Neuronal stem cell (in vitro differentiated cells): ENCODE measurements around the gene CTNNA3.
"Not testable (repeated sequence)": the region's sequence is repeated elsewhere in the genome, so short reads cannot be mapped to it uniquely, and the experiment has no call there.

Experiments used
- DNase-seq: peaks from one replicate; pipeline ENCODE4 v3.0.0-alpha.2; 2013; ENCODE audit warnings: low spot score
- H2AFZ ChIP-seq: one replicate; pipeline ENCODE4 v1.6.1; 2013; ENCODE audit warnings: mild to moderate bottlenecking, low read length, inconsistent platforms
- H2AK5ac ChIP-seq: 2 replicates; pipeline ENCODE4 v1.6.1; 2013; ENCODE audit warnings: low read depth, mild to moderate bottlenecking, inconsistent platforms, low read length, moderate library complexity, mixed read lengths
- H2BK120ac ChIP-seq: 2 replicates; pipeline ENCODE4 v1.6.1; 2013; ENCODE audit warnings: low read depth, mild to moderate bottlenecking, inconsistent platforms, low read length, moderate library complexity, mixed read lengths
- H2BK12ac ChIP-seq: one replicate; pipeline ENCODE4 v1.6.1; 2013; ENCODE audit warnings: low read length, inconsistent platforms
- H2BK15ac ChIP-seq: 2 replicates; pipeline ENCODE4 v1.6.1; 2013; ENCODE audit warnings: mild to moderate bottlenecking, low read length, inconsistent platforms, mixed read lengths
- H2BK5ac ChIP-seq: one replicate; pipeline ENCODE4 v1.6.1; 2013; ENCODE audit warnings: inconsistent platforms, mild to moderate bottlenecking, low read length, moderate library complexity
- H3K14ac ChIP-seq: one replicate; pipeline ENCODE4 v1.6.1; 2013; ENCODE audit warnings: low read length, inconsistent platforms
- H3K18ac ChIP-seq: 2 replicates; pipeline ENCODE4 v1.6.1; 2013; ENCODE audit warnings: low read length, inconsistent platforms
- H3K23ac ChIP-seq: 2 replicates; pipeline ENCODE4 v1.6.1; 2013; ENCODE audit warnings: low read depth, mild to moderate bottlenecking, mixed read lengths, low read length, inconsistent platforms; ENCODE audit not compliant: poor library complexity
- H3K27ac ChIP-seq: replicated peaks from 3 replicates; pipeline ENCODE4 v1.5.1; 2013; ENCODE audit warnings: low read length, inconsistent platforms
- H3K27me3 ChIP-seq, 3 experiments: 2 replicates each; pipeline ENCODE4 v1.6.1; 2013; ENCODE audit warnings: low read length in 3 of 3, mild to moderate bottlenecking in 2 of 3, inconsistent platforms in 1 of 3, low read depth in 1 of 3, mixed read lengths in 1 of 3, moderate library complexity in 1 of 3; ENCODE audit not compliant: control insufficient read depth in 3 of 3, insufficient read depth in 3 of 3
- H3K36me3 ChIP-seq, 2 donors: replicated peaks in 1 of 2; 2 replicates each; pipeline ENCODE4 v1.6.1; 2013; ENCODE audit warnings: low read length in 2 of 2; ENCODE audit not compliant: control insufficient read depth in 2 of 2, insufficient read depth in 2 of 2
- H3K4ac ChIP-seq: 2 replicates; pipeline ENCODE4 v1.6.1; 2013; ENCODE audit warnings: inconsistent platforms, mild to moderate bottlenecking, low read length, moderate library complexity
- H3K4me1 ChIP-seq, 2 donors: 1 replicate in 1 of 2; 2 replicates in 1 of 2; pipeline ENCODE4 v1.6.1; 2013; ENCODE audit warnings: low read length in 2 of 2, low read depth in 1 of 2; ENCODE audit not compliant: control insufficient read depth in 2 of 2, insufficient read depth in 1 of 2
- H3K4me2 ChIP-seq: one replicate; pipeline ENCODE4 v1.6.1; 2013; ENCODE audit warnings: mild to moderate bottlenecking, low read length, inconsistent platforms; ENCODE audit not compliant: insufficient read depth, poor library complexity, severe bottlenecking
- H3K4me3 ChIP-seq, 2 donors: 2 replicates each; pipeline ENCODE4 v1.5.1; 2013; ENCODE audit warnings: low read length in 2 of 2, mild to moderate bottlenecking in 2 of 2, inconsistent platforms in 1 of 2, moderate library complexity in 1 of 2
- H3K79me1 ChIP-seq: one replicate; pipeline ENCODE4 v1.6.1; 2013; ENCODE audit warnings: low read depth, mild to moderate bottlenecking, inconsistent platforms, low read length, moderate library complexity
- H3K9ac ChIP-seq: one replicate; pipeline ENCODE4 v1.6.1; 2013; ENCODE audit warnings: mild to moderate bottlenecking, low read depth, low read length, inconsistent platforms; ENCODE audit not compliant: poor library complexity
- H3K9me3 ChIP-seq, 2 donors: replicated peaks in 1 of 2; 2 replicates each; pipeline versions ENCODE3 to v1.6.1; 2013; ENCODE audit warnings: low read length in 2 of 2, mild to moderate bottlenecking in 2 of 2, inconsistent platforms in 1 of 2, low read depth in 1 of 2, mixed read lengths in 1 of 2, moderate library complexity in 1 of 2; ENCODE audit not compliant: control insufficient read depth in 2 of 2, insufficient read depth in 1 of 2
- H4K8ac ChIP-seq: one replicate; pipeline ENCODE4 v1.6.1; 2013; ENCODE audit warnings: low read depth, mild to moderate bottlenecking, inconsistent platforms, low read length, moderate library complexity
- H4K91ac ChIP-seq: one replicate; pipeline ENCODE4 v1.6.1; 2013; ENCODE audit warnings: low read length, low read depth, mild to moderate bottlenecking, inconsistent platforms; ENCODE audit not compliant: poor library complexity
- WGBS, 2 donors: extraction: QIAGEN DNeasy Blood & Tissue Kit; methylation state at CpG; one replicate each; pipeline ENCODE4 v1.1.7; 2013; ENCODE audit warnings: missing lambda C conversion rate in 2 of 2, mixed read lengths in 1 of 2; ENCODE audit not compliant: insufficient read length in 2 of 2, insufficient replicate concordance in 1 of 2; ENCODE audit errors: extremely low coverage in 2 of 2; 5-methylcytosine and 5-hydroxymethylcytosine counted together

Gene CTNNA3

GRCh38 chr10:66337211-66337610 is 1358.8 kb downstream of the CTNNA3 start:
- Histone ChIP-seq H2BK120ac (no peak overlapping the region), H3K79me1 (no peaks in the 10 kb centered on the region), H3K9me3 (no peaks in the 10 kb centered on the region), H3K9ac (no peak overlapping the region), H2AK5ac (no peak overlapping the region), H3K18ac (no peak overlapping the region), H2BK5ac (no peak overlapping the region), H3K27me3 (no peaks in the 10 kb centered on the region), H2BK15ac (no peak overlapping the region), H3K27ac (no peak overlapping the region), H4K91ac (no peak overlapping the region), H3K4me2 (no peak overlapping the region), H3K23ac (no peak overlapping the region), H4K8ac (no peak overlapping the region), H3K4me3 (no peak overlapping the region), H3K4ac (no peak overlapping the region), H2BK12ac (no peak overlapping the region), H3K14ac (no peak overlapping the region), H3K4me1 (no peaks in the 10 kb centered on the region), H3K36me3 (no peaks in the 10 kb centered on the region), H2AFZ (no peak overlapping the region)
- WGBS, 2 donors: no CpG with 5 or more reads among the region's 3 CpGs
- no peak for DNase-seq

GRCh38 chr10:66336791-66337190 is 1359.2 kb downstream of the CTNNA3 start:
- Histone ChIP-seq H3K4ac (no peak overlapping the region), H3K79me1 (no peaks in the 10 kb centered on the region), H3K36me3 (no peaks in the 10 kb centered on the region), H2BK15ac (no peak overlapping the region), H2BK12ac (no peak overlapping the region), H2AK5ac (no peak overlapping the region), H3K4me3 (no peak overlapping the region), H3K14ac (no peak overlapping the region), H2BK120ac (no peak overlapping the region), H3K27ac (no peak overlapping the region), H4K91ac (no peak overlapping the region), H4K8ac (no peak overlapping the region), H3K9me3 (no peaks in the 10 kb centered on the region), H3K9ac (no peak overlapping the region), H3K4me1 (no peaks in the 10 kb centered on the region), H3K27me3 (no peaks in the 10 kb centered on the region), H2AFZ (no peak overlapping the region), H3K18ac (no peak overlapping the region), H2BK5ac (no peak overlapping the region), H3K23ac (no peak overlapping the region), H3K4me2 (no peak overlapping the region)
- no peak for DNase-seq

- not testable (repeated sequence) for DNase-seq, H2BK12ac ChIP-seq, H2BK5ac ChIP-seq, H3K4me1 ChIP-seq, H3K14ac ChIP-seq, H3K4ac ChIP-seq, H3K79me1 ChIP-seq, H3K23ac ChIP-seq, H3K27ac ChIP-seq, H3K27me3 ChIP-seq, H4K91ac ChIP-seq, H4K8ac ChIP-seq, H3K18ac ChIP-seq, H3K4me3 ChIP-seq, H3K4me2 ChIP-seq, H2AK5ac ChIP-seq, H3K9me3 ChIP-seq, H2BK120ac ChIP-seq, H2BK15ac ChIP-seq, H3K9ac ChIP-seq, H3K36me3 ChIP-seq, H2AFZ ChIP-seq
- WGBS, 2 donors: no CpG with 5 or more reads among the region's 8 CpGs
Observed at GRCh38 chr10:66335753-66336152, 1360.2 kb downstream of the CTNNA3 start.

GRCh38 chr10:66329147-66329546 is 1366.8 kb downstream of the CTNNA3 start:
- Histone ChIP-seq H3K36me3 (no peaks in the 10 kb centered on the region), H2AK5ac (no peak overlapping the region)

More at GRCh38 chr10:66329147-66329546, 1366.8 kb downstream of the CTNNA3 start:
- Histone ChIP-seq H4K91ac (no peak overlapping the region), H3K14ac (no peak overlapping the region), H3K23ac (no peak overlapping the region), H3K79me1 (no peaks in the 10 kb centered on the region), H2AFZ (no peak overlapping the region), H3K4me1 (no peaks in the 10 kb centered on the region), H3K9me3 (no peaks in the 10 kb centered on the region), H3K4me2 (no peak overlapping the region), H3K9ac (no peak overlapping the region), H3K18ac (no peak overlapping the region), H3K4me3 (no peak overlapping the region), H3K4ac (no peak overlapping the region), H2BK15ac (no peak overlapping the region), H2BK12ac (no peak overlapping the region), H2BK5ac (no peak overlapping the region), H3K27ac (no peak overlapping the region), H2BK120ac (no peak overlapping the region), H3K27me3 (no peaks in the 10 kb centered on the region), H4K8ac (no peak overlapping the region)
- no CpG with 5 or more reads among the region's 7 CpGs for WGBS, 2 donors
- no peak for DNase-seq
